ENCODE measurements around the gene PIM3.
"Not testable (repeated sequence)": the region's sequence is repeated elsewhere in the genome, so short reads cannot be mapped to it uniquely, and the experiment has no call there.

PIM3 gene

DNA sequence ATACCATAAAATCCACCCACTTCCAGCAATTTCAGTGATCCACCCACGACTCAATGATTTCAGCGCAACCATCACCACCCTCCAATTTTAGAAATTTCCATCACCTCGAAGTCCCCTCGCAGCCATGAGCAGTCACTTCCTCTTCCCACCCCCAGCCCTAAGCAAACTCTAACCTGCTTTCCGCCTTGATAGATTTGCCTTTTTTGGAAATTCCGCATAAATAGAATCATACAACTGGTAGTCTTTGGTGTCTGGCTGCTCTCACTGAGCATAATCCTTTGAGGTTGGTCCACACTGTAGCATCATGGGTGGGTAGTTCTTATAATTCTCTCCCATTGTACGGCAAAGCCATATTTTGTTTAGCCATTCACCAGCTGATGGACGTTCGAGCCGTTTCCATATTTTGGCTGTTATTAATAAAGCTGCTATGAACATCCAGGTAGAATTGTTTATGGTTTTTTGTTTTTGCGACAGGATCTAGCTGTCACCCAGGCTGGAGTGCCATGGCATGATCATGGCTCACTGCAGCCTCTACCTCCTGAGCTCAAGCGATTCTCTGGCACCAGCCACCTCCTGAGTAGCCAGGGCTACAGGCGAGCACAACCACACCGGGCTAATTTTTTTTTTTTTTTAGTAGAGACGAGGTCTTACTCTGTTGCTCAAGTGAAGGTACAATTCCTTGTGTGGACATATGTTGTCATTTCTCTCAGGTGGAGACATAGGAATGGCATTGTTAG lies 16.0 kb downstream of the PIM3 start:
- H3K4me1 ChIP-seq (ENCODE audit: control insufficient read depth, insufficient read depth, low read length) = no peaks in the 10 kb centered on the region
- H3K27ac ChIP-seq (ENCODE audit: insufficient read depth, low read depth, low read length, poor library complexity, severe bottlenecking) = no peak overlapping the region
- WGBS, 2 experiments = 82 to 86% methylated on average over 15 of the region's 15 CpGs
- H3K36me3 ChIP-seq (ENCODE audit: control insufficient read depth, insufficient read depth, low read length) = no peaks in the 10 kb centered on the region
- H3K9me3 ChIP-seq (ENCODE audit: control insufficient read depth, low read length) = no peaks in the 10 kb centered on the region
- peaks cover 14% of the 10 kb centered on the region for H3K27me3 ChIP-seq (ENCODE audit: control insufficient read depth, insufficient read depth, low read length, poor library complexity, severe bottlenecking)
- H3K4me3 ChIP-seq (ENCODE audit: insufficient read depth, low read depth, low read length) = no peak overlapping the region

DNA sequence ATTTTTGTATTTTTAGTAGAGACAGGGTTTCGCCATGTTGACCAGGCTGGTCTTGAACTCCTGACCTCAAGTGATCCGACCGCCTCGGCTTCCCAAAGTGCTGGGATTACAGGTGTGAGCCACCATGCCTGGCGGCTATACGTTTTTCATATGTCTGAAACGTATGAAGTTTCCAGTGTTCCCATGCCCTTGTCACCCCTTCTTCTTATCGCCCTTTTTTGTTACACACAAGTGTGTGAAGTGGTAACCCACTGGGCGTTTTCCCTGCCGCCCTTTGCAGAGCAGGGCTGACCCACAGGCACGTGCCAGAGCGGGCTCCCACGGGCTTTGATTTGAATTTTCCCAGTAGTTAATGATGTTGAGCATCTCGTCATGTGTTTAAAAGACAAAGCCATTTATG lies 17.0 kb downstream of the PIM3 start:
- 90% methylated on average over 14 of the region's 14 CpGs for WGBS, 2 experiments
- Histone ChIP-seq H3K27ac (ENCODE audit: insufficient read depth, low read depth, low read length, poor library complexity, severe bottlenecking) (no peak overlapping the region), H3K27me3 (ENCODE audit: control insufficient read depth, insufficient read depth, low read length, poor library complexity, severe bottlenecking) (peaks cover 8% of the 10 kb centered on the region), H3K36me3 (ENCODE audit: control insufficient read depth, insufficient read depth, low read length) (no peaks in the 10 kb centered on the region), H3K9me3 (ENCODE audit: control insufficient read depth, low read length) (no peaks in the 10 kb centered on the region), H3K4me1 (ENCODE audit: control insufficient read depth, insufficient read depth, low read length) (no peaks in the 10 kb centered on the region), H3K4me3 (ENCODE audit: insufficient read depth, low read depth, low read length) (no peak overlapping the region)

- no peaks in the 10 kb centered on the region for H3K36me3 ChIP-seq (ENCODE audit: control insufficient read depth, insufficient read depth, low read length)
- no peaks in the 10 kb centered on the region for H3K9me3 ChIP-seq (ENCODE audit: control insufficient read depth, low read length)
- WGBS, 2 experiments = 51 to 53% methylated on average over 7 of the region's 7 CpGs
- no peak overlapping the region for H3K27ac ChIP-seq (ENCODE audit: insufficient read depth, low read depth, low read length, poor library complexity, severe bottlenecking)
- H3K27me3 ChIP-seq (ENCODE audit: control insufficient read depth, insufficient read depth, low read length, poor library complexity, severe bottlenecking) = peaks cover 25% of the 10 kb centered on the region
- H3K4me1 ChIP-seq (ENCODE audit: control insufficient read depth, insufficient read depth, low read length) = no peaks in the 10 kb centered on the region
- H3K4me3 ChIP-seq (ENCODE audit: insufficient read depth, low read depth, low read length) = no peak overlapping the region
These were observed 19.2 kb downstream of the PIM3 start for GRCh38 chr22:49979587-49980264.

GRCh38 chr22:49981799-49982198 lies 21.2 kb downstream of the PIM3 start:
- 93 to 95% methylated on average over 6 of the region's 7 CpGs for WGBS, 2 experiments
- not testable (repeated sequence) for H3K4me1 ChIP-seq (ENCODE audit: control insufficient read depth, insufficient read depth, low read length); H3K36me3 ChIP-seq (ENCODE audit: control insufficient read depth, insufficient read depth, low read length); H3K4me3 ChIP-seq (ENCODE audit: insufficient read depth, low read depth, low read length); H3K27ac ChIP-seq (ENCODE audit: insufficient read depth, low read depth, low read length, poor library complexity, severe bottlenecking); H3K9me3 ChIP-seq (ENCODE audit: control insufficient read depth, low read length)
- peaks cover 41% of the 10 kb centered on the region for H3K27me3 ChIP-seq (ENCODE audit: control insufficient read depth, insufficient read depth, low read length, poor library complexity, severe bottlenecking)

DNA sequence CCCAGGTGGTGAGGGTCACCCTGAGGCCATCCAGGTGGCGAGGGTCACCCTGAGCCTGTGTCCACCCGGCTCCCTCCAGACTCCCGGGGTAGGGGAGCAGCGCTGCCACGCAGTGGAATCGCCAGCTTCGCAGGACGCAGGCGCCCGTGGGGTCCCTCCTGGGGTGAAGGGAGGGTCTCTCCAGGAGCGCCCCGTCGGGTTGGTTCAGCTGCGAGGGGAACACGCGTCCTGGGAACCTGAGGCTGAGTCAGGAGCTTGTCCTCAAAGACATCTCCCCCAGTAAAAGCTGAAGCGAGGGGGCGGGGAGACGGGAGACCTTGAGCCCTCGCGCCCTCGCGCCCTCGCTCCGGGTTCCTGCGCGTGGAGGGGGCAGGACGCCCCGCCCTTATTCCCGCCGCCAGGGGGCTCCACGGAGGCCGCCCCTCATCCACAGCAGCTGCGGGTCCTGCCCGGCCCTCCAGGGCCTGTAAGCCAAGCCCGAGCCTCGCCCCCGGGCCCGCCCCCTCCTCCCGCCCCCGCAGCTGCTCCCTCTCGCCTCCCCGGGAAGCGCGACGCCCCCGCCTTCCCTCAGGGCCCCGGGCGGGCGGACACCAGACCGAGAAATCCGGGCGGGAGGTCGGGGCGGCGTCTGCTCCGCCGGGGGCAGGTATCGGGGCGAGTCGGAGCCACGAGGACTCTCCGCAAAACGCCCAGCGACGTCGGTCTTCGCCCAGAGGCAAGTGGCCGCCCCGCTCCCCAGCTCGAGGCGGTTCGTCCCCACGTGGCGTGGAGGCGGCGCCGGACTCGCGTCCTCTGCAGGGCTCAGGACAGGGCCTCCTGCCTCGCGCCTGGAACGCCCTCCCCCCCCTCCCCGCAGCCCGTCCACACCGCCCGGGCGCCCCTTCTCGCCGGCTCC lies 22.8 kb downstream of the PIM3 start:
- Histone ChIP-seq H3K27ac (ENCODE audit: insufficient read depth, low read depth, low read length, poor library complexity, severe bottlenecking) (no peak overlapping the region), H3K4me3 (ENCODE audit: insufficient read depth, low read depth, low read length) (no peak overlapping the region), H3K9me3 (ENCODE audit: control insufficient read depth, low read length) (no peaks in the 10 kb centered on the region), H3K4me1 (ENCODE audit: control insufficient read depth, insufficient read depth, low read length) (no peaks in the 10 kb centered on the region), H3K27me3 (ENCODE audit: control insufficient read depth, insufficient read depth, low read length, poor library complexity, severe bottlenecking) (peaks cover 41% of the 10 kb centered on the region), H3K36me3 (ENCODE audit: control insufficient read depth, insufficient read depth, low read length) (no peaks in the 10 kb centered on the region)
- 18 to 20% methylated on average over 90 of the region's 90 CpGs for WGBS, 2 experiments

GRCh38 chr22:49986325-49986724 lies 25.8 kb downstream of the PIM3 start:
- no peaks in the 10 kb centered on the region for H3K4me1 ChIP-seq (ENCODE audit: control insufficient read depth, insufficient read depth, low read length)
- no peaks in the 10 kb centered on the region for H3K36me3 ChIP-seq (ENCODE audit: control insufficient read depth, insufficient read depth, low read length)
- no peak overlapping the region for H3K27ac ChIP-seq (ENCODE audit: insufficient read depth, low read depth, low read length, poor library complexity, severe bottlenecking)
- H3K4me3 ChIP-seq (ENCODE audit: insufficient read depth, low read depth, low read length) = no peak overlapping the region
- no peaks in the 10 kb centered on the region for H3K9me3 ChIP-seq (ENCODE audit: control insufficient read depth, low read length)
- 98 to 100% methylated on average over 2 of the region's 2 CpGs for WGBS, 2 experiments
- H3K27me3 ChIP-seq (ENCODE audit: control insufficient read depth, insufficient read depth, low read length, poor library complexity, severe bottlenecking) = peaks cover 41% of the 10 kb centered on the region

- H3K4me3 ChIP-seq (ENCODE audit: insufficient read depth, low read depth, low read length); H3K9me3 ChIP-seq (ENCODE audit: control insufficient read depth, low read length); H3K27ac ChIP-seq (ENCODE audit: insufficient read depth, low read depth, low read length, poor library complexity, severe bottlenecking); H3K36me3 ChIP-seq (ENCODE audit: control insufficient read depth, insufficient read depth, low read length); H3K4me1 ChIP-seq (ENCODE audit: control insufficient read depth, insufficient read depth, low read length): not testable (repeated sequence)
- 90 to 91% methylated on average over 24 of the region's 24 CpGs for WGBS, 2 experiments
- peaks cover 15% of the 10 kb centered on the region for H3K27me3 ChIP-seq (ENCODE audit: control insufficient read depth, insufficient read depth, low read length, poor library complexity, severe bottlenecking)
These were observed 29.3 kb downstream of the PIM3 start for GRCh38 chr22:49989826-49990225.

- Histone ChIP-seq H3K27me3 (ENCODE audit: control insufficient read depth, insufficient read depth, low read length, poor library complexity, severe bottlenecking) (peaks cover 1% of the 10 kb centered on the region), H3K4me1 (ENCODE audit: control insufficient read depth, insufficient read depth, low read length) (no peaks in the 10 kb centered on the region), H3K27ac (ENCODE audit: insufficient read depth, low read depth, low read length, poor library complexity, severe bottlenecking) (no peak overlapping the region), H3K36me3 (ENCODE audit: control insufficient read depth, insufficient read depth, low read length) (no peaks in the 10 kb centered on the region), H3K4me3 (ENCODE audit: insufficient read depth, low read depth, low read length) (no peak overlapping the region), H3K9me3 (ENCODE audit: control insufficient read depth, low read length) (peaks cover 2% of the 10 kb centered on the region)
- 85 to 89% methylated on average over 6 of the region's 6 CpGs for WGBS, 2 experiments
These were observed 30.6 kb downstream of the PIM3 start for GRCh38 chr22:49991167-49991566.

DNA sequence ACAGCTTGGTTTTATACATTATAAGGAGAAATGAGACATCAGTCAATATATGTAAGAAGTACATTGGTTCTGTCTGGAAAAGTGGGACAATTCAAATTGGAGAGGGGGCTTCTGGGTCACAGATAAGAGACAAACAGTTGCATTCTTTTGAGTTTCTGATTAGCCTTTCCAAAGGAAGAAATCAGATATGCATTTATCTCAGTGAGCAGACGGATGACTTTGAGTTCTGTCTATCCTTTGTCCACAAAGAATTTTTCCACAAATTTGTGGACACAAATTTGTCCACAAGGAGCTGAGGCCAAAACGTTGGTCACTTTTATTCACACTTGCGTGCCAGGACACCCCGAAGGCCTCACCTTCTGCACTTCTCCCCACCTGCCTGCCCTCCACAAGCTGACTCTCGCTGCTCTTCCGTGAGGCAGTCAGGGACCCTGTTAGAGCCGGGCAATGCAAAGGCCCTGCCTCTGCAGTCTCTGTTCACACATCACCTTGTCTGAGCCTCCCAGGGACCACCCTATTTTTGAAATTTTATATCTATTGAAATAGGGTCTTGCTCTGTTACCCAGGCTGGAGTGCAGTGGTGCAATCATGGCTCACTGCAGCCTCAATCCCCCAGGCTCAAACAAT lies 31.4 kb downstream of the PIM3 start:
- no peaks in the 10 kb centered on the region for H3K36me3 ChIP-seq (ENCODE audit: control insufficient read depth, insufficient read depth, low read length)
- H3K27ac ChIP-seq (ENCODE audit: insufficient read depth, low read depth, low read length, poor library complexity, severe bottlenecking) = no peak overlapping the region
- H3K4me3 ChIP-seq (ENCODE audit: insufficient read depth, low read depth, low read length) = no peak overlapping the region
- no peaks in the 10 kb centered on the region for H3K4me1 ChIP-seq (ENCODE audit: control insufficient read depth, insufficient read depth, low read length)
- 83 to 86% methylated on average over 7 of the region's 7 CpGs for WGBS, 2 experiments
- H3K27me3 ChIP-seq (ENCODE audit: control insufficient read depth, insufficient read depth, low read length, poor library complexity, severe bottlenecking) = no peaks in the 10 kb centered on the region
- peaks cover 2% of the 10 kb centered on the region for H3K9me3 ChIP-seq (ENCODE audit: control insufficient read depth, low read length)

All from ectodermal cell (in vitro differentiated cells).